T-helper 2 cell (primary cell): ENCODE data around the gene FXYD6.
A peak's percentile ranks its signal among the peaks of the same experiment; 100 is the strongest.
"Not testable (repeated sequence)": the region's sequence is repeated elsewhere in the genome, so short reads cannot be mapped to it uniquely, and the experiment has no call there.

Source experiments
- DNase-seq, 5 experiments: peaks; one replicate each; pipeline versions ENCODE4 v3.0.0 to v3.0.0-alpha.2; 2012 to 2022
- total RNA-seq, 2 donors: gene quantifications; one replicate each; lab custom pipeline; 2026; lab: John Stamatoyannopoulos, UW

FXYD6 gene, protein sequence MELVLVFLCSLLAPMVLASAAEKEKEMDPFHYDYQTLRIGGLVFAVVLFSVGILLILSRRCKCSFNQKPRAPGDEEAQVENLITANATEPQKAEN
- 0 to 0.34 reads per million in 2 donors for total RNA-seq

DNA sequence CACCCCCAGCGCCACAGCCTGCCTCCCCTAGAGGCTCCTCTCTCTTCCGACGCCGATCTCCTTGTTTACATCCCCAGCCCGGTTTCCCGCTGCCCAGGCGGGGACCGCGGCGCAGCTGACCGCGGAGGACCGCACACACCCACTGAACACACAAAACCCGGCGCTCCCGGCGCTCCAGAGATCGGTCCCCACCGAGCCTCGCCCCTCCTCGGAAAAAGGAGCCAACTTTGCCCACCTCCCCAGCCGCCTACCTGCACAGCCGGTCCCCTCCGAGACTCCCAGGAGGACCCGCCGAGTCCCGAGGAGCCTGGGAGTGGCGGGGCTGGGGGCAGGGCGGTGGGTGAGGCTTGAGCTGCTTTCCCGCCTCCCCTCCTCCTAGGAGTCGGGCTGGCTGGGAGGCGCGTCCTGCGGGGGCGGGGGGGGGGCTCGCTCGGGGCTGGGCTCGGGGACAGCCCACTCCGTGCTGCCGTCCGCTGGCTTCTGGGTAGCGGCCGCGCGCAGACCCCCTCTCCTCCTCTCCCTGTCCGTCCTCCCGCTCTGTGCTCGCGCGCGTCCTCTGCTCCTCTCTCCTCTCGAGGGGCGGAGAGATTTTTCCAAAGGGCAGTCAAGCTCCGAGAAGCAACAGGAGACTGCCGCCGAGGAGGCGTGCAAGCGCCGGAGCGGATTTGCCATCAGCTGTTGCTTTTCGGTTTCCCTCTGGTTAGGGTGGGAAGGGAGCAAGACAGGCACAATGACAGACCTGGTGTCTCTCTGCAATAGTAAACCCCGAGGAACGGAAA lies at the start of gene FXYD6:
FXYD6 (minus strand) TSS at position 318 of the 779 bp plus-strand sequence. CDS start 33,882 bp downstream, outside the sequence.
- no peak for DNase-seq

DNA sequence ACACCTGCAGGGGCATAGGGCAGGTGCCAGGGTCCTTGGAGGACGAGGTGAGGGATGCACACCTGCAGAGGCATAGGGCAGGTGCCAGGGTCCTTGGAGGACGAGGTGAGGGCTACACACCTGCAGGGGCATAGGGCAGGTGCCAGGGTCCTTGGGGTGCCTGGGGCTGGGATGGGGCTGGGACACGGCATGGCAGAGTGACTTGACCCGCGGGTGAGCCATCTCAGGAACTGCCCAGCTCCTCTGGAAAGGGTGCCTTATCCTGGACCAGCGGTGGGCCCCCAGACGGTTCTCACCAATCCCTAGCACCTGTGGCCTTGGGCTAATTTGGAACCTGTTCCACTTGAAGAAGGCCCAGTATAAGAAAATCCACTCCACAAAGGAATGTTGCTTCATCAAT lies 49.7 kb upstream of the FXYD6 start:
- DNase-seq: not testable (repeated sequence)

DNA sequence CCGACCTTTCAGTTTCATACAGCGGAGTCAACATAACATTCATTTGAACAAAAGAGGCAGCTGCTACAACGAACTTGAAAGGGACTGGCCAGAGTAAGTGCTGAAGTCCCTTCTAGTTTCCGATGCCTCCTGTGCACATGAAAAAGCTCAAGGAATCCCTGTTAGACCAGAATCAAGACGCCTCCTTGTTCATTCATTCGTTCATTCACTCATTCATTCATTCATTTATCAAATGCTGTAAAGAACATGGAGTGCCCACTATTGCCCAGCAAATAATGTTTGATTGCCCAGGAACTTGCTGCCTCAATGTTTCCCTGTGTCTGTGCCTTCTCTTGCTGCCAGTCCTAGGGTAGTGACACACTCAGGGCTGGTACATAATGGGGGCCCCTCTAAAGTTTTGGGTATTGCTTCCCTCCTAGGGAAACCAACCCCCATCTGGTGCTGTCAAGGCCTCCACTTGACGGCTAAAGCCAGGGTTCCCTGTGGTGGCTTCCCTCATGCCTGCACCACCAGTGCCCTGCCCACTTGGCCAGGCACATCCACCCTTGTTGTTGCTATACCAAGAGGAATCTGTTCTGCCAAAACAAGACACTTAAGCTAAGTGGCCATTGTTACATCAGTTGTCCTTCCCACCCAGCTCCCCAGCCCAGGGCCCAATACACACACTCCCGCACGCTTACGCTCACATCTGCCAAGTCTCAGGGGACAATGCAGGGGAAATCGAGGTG lies 48.9 kb upstream of the FXYD6 start:
- no peak for DNase-seq

DNA sequence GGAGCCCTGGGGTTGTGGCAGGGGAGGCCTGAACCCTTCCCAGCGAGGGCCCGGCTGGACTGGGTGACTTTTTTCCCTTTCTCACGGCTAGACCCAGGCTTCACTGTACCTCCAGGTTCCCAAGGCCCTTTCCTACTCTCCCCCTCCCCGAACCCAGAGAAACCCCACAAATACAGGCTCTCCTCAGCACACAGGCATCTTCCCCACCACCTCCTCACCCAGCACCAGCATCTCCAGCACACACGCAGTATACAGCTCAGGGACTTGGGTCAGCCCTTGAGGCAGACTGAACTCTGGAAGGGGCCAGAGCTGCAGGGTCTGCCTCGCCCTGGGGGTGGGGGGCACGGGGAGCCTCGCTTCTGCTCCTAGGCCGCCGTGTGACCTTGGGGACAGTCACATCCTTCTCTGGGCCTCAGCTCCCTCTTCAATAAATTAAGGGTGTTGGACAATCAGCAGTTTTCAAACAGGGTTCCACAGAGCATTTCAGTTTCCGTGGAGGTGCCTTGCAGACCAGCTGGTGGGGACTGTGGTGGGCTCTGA lies 48.2 kb upstream of the FXYD6 start:
- DNase-seq: no peak

DNA sequence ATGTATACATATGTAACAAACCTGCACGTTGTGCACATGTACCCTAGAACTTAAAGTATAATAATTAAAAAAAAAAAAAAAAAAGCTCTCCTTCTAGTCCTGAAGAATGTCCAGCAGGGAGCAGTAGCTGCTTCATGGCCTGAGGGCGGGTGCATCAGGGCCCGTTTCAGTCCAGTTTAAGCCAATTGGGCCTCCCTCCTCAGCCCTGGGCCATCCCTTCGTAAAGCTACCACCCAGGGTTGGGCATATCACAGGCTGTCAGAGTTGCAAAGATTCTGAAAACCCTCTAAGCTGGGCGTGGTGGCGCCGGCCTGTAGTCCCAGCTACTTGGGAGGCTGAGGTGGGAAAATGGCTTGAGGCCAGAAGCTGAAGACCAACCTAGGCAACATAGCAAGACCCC lies 47.3 kb upstream of the FXYD6 start:
- no peak for DNase-seq

DNA sequence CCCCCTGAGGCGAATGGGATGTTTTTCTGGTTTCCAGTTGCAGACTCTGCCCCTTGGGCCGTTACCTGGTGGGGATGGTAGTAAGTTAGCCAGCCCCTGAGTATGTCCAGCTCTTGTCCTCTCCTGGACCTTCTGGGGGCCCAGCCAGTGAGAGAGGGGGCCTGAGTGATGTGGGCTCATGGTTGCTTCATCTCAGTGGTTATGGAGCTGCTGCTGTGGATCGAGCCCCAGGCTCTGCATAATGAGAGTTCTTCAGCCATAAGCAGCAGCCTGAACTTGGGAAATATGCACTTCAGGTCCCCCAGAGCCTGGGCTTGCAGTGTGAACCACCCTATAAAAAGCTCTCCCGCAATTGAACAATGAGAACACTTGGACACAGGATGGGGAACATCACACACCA lies 46.8 kb upstream of the FXYD6 start:
- DNase-seq: no peak

DNA sequence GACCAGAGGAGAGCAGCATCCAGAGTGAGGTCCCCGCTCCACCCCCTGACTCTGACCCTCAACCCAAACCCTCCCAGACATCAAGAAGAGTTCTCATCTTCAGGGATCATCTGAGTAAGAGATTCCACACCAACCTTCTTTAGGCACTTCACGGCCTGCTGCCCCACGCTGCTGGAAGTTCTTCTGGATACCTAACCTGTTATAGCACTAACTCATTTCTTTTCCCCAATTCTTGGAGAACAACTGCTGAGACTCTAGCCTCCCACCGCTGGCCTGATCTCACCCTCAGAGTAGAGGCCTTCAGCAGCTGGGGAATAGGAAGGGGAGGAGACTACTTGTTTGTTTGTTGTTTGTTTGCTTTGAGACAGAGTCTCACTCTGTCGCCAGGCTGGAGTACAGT lies 45.4 kb upstream of the FXYD6 start:
- DNase-seq: no peak

DNA sequence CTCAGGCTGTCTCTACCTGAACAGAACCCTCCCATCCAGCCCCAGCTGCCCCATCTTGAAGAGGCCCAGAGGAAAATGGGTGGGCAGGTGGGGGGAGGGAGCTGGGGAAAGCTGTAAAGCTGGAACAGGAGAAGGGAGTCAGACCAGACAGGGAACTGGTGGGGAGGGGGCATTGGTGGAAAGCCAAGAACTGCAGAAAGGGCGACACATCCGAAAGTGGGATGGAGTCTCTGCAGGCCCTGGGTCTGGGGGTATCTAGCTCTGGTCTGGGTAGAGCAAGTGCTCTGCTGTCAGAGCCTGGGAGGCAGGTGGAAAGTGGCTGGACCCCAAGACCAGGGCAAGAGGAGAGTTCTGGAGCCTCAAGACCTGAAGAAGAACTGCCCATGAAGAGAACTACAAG lies 45.0 kb upstream of the FXYD6 start:
- no peak for DNase-seq

DNA sequence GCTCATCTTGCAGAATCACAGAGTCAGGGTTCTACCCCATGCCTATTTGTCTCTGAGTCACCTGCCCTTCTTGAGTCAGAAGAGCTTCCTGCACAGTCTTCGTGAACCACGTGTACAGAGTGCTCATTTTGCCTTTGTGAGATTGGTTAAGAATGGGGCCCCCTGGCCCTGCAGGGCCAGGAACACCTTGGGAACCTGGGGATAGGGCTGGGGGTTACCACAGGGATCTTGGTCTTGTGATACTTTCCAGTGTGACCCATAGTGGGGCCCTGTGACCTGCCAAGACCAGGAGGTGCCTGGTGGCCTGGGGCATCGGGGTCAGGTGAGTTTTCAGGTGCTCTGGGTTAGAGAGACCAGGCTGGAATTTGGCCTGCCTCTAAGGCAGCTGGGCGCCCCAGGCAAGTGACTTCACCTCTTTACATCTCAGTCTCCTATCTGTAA lies 43.3 kb upstream of the FXYD6 start:
- DNase-seq: peak in 1 of 5 experiments; percentile 34

DNA sequence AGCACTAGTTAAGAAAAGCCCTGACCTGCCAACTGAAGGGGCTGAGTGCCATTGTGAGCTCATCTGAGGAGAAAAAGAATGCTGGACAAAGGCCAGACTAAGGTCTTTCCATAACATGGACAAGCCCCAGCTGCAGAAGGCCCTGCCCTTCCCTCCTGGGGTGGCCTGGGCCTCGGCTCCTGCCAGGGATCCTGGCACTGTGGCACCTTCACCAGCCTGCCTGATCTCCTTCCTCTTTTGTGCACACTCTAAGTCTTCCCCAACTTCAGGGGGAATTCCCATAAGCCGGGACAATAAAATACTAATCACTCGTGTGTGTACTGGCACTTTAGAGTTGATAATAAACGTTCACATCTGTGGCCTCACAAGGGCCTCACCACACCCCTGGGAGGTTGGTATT lies 42.9 kb upstream of the FXYD6 start:
- no peak for DNase-seq

DNA sequence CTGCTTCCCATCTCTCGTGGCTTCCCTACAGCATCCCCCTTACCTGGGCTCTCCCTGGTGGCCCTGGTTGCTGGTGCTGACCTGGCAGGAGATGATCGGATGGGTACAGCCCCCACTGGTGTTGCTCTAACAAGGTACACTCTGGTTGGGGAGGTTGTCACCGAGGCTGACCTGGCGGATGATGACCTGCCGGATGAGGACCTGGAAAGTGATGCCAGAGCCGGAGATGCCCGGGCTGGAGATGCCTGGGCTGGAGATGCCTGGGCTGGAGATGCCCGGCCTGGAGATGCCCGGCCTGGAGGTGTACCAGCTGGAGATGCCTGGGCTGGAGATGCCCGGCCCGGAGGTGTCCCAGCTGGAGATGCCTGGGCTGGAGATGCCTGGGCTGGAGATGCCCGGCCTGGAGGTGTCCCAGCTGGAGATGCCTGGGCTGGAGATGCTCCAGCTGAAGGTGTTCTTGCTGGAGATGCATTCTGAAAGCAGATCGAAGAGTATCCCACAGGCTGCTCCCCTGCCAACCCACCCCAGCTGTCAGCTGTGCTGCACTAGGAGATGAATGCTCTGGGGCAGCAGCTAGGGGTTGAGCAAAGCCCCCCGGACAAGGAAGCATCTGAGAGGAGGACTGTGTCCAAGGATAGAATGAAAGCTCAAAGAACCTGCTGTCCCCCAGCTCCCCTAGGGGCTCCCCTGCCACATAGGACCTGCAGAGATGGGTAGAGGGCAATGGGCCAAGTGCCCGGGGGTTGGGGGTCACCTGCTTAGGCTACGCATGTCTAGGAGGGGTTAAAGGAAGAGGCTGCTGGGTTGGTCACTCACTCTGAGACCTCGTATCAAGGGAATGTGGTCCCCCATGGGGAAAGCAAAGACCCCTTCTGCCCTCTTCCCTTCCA lies 42.2 kb upstream of the FXYD6 start:
- DNase-seq: no peak

DNA sequence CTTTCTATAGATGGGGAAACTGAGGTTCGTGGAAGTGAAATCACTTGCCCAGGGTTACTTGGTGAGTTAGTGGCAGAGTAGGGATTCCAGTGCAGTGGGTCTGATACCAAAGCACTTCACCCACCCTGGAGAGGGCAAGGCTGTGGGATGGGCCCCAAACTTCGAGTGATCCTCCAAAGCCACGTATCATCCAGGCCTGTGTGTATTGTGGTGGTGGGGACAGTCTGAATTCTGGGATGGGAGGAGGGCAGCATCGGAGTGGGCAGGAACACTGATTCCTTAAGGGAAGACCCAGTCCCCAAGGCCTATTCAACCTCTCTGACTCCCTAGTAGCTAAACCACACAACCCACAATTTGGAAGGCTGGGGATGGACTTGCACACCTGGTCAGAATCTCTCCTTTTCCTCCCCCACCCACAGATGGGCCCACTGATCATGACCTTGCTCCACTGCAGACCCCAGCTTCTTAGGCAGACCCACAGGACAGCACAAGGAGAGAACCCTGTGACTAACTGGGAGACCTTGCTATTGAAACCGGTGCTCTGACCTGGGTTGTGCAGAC lies 41.2 kb upstream of the FXYD6 start:
- DNase-seq: no peak

DNA sequence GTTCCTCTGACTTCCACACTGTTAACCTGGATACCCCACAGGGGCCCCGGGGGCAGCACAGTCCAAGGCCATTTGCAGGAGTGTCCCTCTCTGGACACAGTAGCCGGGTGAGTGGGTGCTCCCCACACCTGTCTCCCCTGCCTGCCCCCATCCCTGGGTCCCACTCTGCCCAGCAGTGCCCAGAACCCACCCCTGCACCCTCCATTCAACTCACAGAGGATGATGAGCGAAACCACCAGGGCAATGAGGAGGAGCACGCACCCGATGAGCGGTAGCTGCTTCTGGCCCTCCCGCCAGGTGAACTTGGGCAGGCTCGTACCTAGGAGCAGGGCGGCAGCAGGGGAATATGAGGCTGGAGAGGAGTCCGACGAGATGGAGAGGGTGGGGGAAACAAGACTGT lies 40.5 kb upstream of the FXYD6 start:
- DNase-seq: no peak

DNA sequence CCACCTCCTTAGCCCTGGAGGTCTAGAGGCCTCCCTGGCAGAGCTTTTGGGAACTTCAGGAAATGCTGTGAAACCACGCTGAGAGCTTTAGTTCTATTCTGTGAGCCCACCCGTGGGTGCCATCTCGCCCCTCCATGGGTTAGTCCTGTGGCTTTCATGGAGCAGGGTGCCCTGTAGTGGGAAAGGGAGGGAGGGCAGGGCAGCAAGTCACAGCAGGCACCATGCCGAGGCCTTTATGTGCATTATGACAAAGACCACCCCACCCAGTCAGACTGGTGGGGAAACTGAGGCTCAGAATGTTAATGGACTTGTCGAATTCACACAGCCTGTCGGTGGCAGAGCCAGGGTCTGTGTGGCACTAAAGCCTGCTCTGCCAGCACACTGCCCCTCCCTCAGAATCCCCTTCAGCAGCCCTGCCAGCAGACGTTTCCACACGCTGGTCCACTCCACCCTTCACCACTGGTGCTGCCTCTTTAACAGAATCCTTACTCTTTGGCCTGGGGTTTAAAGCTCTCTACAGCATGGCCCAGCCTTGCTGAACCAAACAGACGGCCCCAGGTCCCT lies 39.3 kb upstream of the FXYD6 start:
- DNase-seq: no peak

DNA sequence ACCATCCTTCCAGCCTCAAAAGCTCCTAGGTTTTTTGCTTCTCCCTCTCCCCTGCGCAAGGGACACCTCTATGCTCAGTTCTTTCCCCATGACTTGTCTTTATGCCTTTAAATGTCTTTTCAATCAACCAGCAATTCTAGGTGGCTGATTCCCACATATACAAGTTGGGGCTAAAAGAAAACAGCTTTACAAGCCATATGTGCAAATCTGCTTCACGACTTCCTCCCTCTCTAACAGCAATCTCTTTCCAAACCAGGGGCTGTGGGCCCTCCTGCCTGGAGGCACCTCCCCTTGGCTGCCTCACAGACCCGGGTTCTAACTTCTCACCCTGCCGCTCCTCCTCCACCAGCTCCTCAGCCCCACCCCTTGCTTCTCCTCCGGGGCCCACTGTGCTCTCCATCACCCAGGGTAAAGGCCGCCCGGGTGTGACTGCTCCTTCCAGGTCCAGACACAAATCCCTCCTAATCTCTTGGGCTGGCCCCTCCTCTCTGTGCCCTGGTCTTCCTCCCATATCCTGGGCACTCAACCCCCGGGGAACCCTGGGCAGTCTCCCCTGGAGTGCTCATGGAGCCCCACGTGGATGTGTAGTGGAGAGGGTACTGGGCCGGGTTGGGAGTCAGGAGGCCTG lies 38.6 kb upstream of the FXYD6 start:
- DNase-seq: no peak

DNA sequence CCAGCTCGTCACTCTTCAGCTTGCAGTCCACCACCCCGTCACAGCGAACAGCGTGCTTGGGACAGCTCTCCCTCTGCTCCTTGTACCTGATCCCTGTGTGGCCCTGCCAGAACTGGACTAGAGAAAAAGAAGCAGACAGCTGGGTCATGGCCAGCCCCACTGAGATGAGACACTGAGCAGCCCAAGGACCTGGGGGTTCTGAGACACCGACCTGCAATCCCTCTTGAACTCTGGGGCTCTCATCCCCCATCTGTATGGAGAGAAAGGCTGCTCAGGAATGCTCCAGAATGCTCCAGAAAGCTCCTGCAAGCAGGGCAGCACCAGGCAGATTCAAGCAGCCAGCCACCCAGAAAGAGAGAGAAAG lies 37.9 kb upstream of the FXYD6 start:
- no peak for DNase-seq

DNA sequence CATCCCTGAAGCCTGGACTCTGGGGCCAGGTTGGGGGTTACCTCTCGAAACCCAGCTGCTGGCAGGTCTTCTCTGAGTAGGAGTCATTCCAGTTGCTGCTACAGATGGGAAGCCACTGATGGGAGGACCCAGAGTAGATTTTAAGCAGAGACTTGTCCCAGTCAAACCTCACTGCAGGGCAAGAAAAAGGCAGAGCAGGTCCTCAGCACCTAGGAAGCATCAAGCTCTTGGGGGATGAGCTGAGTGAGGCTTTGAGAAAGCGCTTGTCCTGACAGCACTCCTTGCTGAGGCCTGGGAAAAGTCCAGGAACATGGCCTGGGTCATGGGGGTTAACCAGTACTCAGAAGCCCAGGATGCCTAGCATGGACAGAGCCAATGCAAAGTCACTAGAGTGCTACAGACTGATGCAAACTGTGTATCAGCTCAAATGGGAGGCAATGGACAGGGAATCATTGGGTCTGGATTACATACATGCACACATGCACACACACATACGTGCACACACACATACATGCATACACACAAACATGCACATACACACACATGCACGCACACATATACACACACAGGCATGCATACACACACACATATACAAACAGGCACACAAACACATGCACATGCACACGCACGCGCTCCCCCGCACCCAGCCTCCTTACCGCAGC lies 37.4 kb upstream of the FXYD6 start:
- no peak for DNase-seq

DNA sequence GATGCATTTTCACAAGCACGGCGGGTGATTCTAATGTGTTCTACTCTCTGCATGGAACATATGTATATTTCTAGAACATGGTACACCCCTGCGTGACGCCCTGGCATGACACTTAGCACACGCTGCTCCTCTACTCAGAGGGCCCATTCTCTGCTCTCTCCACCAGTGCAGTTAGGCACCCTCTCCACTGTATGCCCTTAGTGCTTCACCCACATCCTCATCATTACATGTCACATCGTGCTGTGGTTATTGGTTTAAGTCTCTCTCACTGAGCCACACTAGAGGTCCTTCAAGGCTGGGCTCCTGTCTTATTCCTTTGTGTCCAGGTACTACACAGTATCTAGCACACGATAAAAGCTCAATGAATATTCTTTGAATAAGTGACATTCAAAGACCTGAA lies 36.0 kb upstream of the FXYD6 start:
- DNase-seq: peak in 1 of 5 experiments; percentile 34

DNA sequence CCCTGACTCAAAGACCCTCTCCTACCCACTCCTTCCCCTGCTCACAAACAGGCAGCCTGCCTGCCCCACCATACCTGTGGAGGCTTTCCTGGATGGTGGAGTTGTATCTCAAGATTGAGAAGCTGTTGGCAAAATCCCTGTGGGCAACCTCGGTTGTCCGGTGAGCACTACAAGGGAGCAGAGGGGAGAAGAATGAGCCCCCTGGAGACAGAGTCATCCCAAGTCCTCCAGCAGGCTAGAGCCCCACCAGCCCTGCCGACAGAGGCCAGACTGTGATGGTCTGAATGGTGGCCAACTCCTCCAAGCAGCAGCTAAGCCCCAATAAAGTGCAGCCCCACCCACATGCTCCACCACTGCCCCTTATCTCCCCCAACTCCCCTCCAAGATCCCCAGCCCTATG lies 35.2 kb upstream of the FXYD6 start:
- DNase-seq: no peak

DNA sequence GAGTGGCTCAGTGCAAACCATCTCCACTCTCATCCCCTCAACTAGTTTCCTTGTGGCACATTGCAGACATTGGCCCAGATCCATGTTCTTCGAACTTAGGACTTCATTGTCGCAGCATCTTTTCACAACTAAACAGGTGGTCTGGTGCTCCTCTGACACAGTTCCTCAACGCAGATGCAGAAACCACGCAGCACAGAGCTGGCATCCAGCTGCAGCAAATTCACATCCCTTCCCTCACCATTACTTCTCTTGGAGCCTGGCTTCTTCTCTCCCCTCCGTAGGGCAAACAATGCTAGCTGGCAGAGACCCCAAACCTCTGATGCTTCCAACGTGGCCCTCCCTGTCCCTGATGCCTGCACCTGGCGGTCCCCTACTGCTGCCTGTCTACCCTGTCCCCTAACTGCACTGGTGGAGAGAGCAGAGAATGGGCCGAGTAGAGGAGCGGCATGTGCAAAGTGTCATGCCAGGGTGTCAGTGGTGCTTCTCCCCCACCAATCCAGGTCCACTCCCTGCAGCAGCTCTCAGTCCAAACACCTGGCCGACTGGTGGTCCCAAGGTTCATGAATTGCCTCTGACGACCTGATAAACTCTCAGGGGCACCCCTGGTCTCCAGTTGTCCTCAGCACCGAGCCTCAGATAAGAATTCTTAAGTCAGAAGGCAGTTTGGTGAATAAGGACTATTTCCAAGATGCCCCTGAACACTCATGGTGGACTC lies 34.6 kb upstream of the FXYD6 start:
- no peak for DNase-seq
